Peyer's patch (tissue), 4 donors: ENCODE measurements around the gene BHLHA15.

Source experiments
- POLR2A ChIP-seq, 2 donors: fragments of 450-650 bp; IDR thresholded peaks; one replicate each; pipeline ENCODE4 v1.5.1; 2017; ENCODE audit warnings: antibody characterized with exemption in 2 of 2, mild to moderate bottlenecking in 2 of 2, moderate library complexity in 2 of 2
- TF ChIP-seq, protein P1 (sequence below), 6 experiments: fragments of 450-650 bp in 4 of 6; fragments of 200-600 bp in 2 of 6; sonication (generic) in 1 of 6; IDR thresholded peaks; one replicate each; pipeline ENCODE4 v1.5.1; 2017 to 2019; ENCODE audit warnings: antibody characterized with exemption in 6 of 6, mild to moderate bottlenecking in 3 of 6, moderate library complexity in 1 of 6

DNA sequence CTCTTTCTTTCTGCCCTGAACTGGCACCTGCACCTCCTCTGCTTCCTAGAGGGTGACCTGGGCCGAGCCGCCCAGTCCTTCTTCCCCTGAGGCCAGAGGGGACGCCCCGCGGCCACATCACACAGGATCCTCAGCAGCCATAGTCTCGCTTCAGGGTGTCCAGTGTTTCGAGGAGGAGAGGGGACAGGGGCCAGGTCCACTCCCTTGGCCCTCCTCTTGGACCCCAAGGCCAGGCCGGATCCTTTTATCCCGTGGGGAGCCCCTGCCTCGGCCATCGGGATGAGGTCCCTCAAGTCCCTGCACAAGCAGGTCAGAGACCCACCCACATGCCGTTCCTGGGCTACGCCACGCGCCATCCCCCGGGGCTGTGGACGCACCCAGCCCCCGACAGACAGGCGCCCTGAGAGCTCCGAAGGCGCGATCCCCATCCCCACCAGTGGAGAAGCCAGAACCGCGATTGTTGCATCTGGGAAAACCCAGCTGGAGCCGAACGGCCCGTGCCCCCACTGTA is 3.6 kb downstream of the BHLHA15 start:
- TF ChIP-seq, protein P1, sequence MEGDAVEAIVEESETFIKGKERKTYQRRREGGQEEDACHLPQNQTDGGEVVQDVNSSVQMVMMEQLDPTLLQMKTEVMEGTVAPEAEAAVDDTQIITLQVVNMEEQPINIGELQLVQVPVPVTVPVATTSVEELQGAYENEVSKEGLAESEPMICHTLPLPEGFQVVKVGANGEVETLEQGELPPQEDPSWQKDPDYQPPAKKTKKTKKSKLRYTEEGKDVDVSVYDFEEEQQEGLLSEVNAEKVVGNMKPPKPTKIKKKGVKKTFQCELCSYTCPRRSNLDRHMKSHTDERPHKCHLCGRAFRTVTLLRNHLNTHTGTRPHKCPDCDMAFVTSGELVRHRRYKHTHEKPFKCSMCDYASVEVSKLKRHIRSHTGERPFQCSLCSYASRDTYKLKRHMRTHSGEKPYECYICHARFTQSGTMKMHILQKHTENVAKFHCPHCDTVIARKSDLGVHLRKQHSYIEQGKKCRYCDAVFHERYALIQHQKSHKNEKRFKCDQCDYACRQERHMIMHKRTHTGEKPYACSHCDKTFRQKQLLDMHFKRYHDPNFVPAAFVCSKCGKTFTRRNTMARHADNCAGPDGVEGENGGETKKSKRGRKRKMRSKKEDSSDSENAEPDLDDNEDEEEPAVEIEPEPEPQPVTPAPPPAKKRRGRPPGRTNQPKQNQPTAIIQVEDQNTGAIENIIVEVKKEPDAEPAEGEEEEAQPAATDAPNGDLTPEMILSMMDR (IDR thresholded peaks at IDR 0.05): no peak
- no peak for TF ChIP-seq POLR2A (IDR thresholded peaks at IDR 0.05)
